IPS DF 19.7 (cell line): ENCODE results near the gene MYO5C.

Experiments
- DNase-seq: peaks from one replicate; pipeline ENCODE4 v3.0.0-alpha.2; 2013; ENCODE audit warnings: low read depth, low spot score

MYO5C gene

GRCh38 chr15:52146261-52146660, 149.3 kb downstream of the MYO5C start:
- DNase-seq: no peak

- DNase-seq: no peak
Observed at GRCh38 chr15:52144656-52145178, 150.9 kb downstream of the MYO5C start.

GRCh38 chr15:52143873-52144272, 151.7 kb downstream of the MYO5C start:
- no peak for DNase-seq
